NCI-H1105 (cell line): ENCODE measurements around the gene ADCY3.
"Not testable (repeated sequence)": the region's sequence is repeated elsewhere in the genome, so short reads cannot be mapped to it uniquely, and the experiment has no call there.

ENCODE experiments used
- DNase-seq: peaks from one replicate; lab custom pipeline; 2025; lab: John Stamatoyannopoulos, UW

Gene ADCY3

GRCh38 chr2:24844023-24844685 is 75.9 kb downstream of the ADCY3 start:
- DNase-seq, result no peak

- DNase-seq, result no peak
Measured at GRCh38 chr2:24843330-24843860, 76.6 kb downstream of the ADCY3 start.

- DNase-seq, result no peak
Measured at GRCh38 chr2:24842081-24843050, 77.7 kb downstream of the ADCY3 start.

- no peak for DNase-seq
Measured at GRCh38 chr2:24840962-24841945, 78.8 kb downstream of the ADCY3 start.

- DNase-seq, result no peak
Measured at GRCh38 chr2:24840164-24840869, 79.7 kb downstream of the ADCY3 start.

GRCh38 chr2:24839729-24840128 is 80.3 kb downstream of the ADCY3 start:
- no peak for DNase-seq

GRCh38 chr2:24838541-24838940 is 81.5 kb downstream of the ADCY3 start:
- no peak for DNase-seq

- no peak for DNase-seq
Measured at GRCh38 chr2:24837996-24838513, 82.0 kb downstream of the ADCY3 start.

- no peak for DNase-seq
Measured at GRCh38 chr2:24836706-24837105, 83.3 kb downstream of the ADCY3 start.

- no peak for DNase-seq
Measured at GRCh38 chr2:24836206-24836605, 83.8 kb downstream of the ADCY3 start.

- DNase-seq, result not testable (repeated sequence)
Measured at GRCh38 chr2:24835411-24835810, 84.6 kb downstream of the ADCY3 start.

GRCh38 chr2:24834733-24835395 is 85.2 kb downstream of the ADCY3 start:
- DNase-seq, result no peak

GRCh38 chr2:24833821-24834732 is 86.0 kb downstream of the ADCY3 start:
- DNase-seq, result no peak

GRCh38 chr2:24832931-24833701 is 86.9 kb downstream of the ADCY3 start:
- DNase-seq, result no peak

GRCh38 chr2:24832521-24832920 is 87.5 kb downstream of the ADCY3 start:
- DNase-seq, result no peak

GRCh38 chr2:24832073-24832461 is 88.0 kb downstream of the ADCY3 start:
- DNase-seq, result no peak

- no peak for DNase-seq
Measured at GRCh38 chr2:24831221-24832072, 88.6 kb downstream of the ADCY3 start.
